ENCODE measurements around the gene NAT8L. TPM values are rescaled to one million over a fixed set of nuclear protein-coding genes. Genes with fewer than 3 reads are reported as not detected.

The NAT8L gene
- total RNA-seq, 4 donors from 2014 or later, result under 0.01 to 0.45 (median 0.20) TPM

GRCh38 chr4:2049381-2049780, 9.7 kb upstream of the NAT8L start:
- Histone ChIP-seq H3K9me3 (no peaks in the 10 kb centered on the region), H3K36me3 (no peaks in the 10 kb centered on the region), H3K4me3 (no peak overlapping the region), H3K27me3 (peaks cover 0 to 84% (median 10%) of the 10 kb centered on the region in 4 donors), H3K4me1 (peaks cover 0 to 7% (median 2%) of the 10 kb centered on the region in 4 donors), H3K27ac (replicated peaks in 1 of 4) (no peak overlapping the region)
- WGBS, result 86% methylated on average over 7 of the region's 7 CpGs
- no peak for TF ChIP-seq POLR2A (IDR thresholded peaks at IDR 0.05; ENCODE audit: low read depth)
- no peak for TF ChIP-seq EP300 (IDR thresholded peaks at IDR 0.05)
- TF ChIP-seq CTCF (IDR thresholded peaks at IDR 0.05), result no peak
- TF ChIP-seq POLR2AphosphoS5 (IDR thresholded peaks at IDR 0.05), result no peak
- no peak for DNase-seq (ENCODE audit: extremely low spot score)
- intact Hi-C loops (cut with DNase I), result no loop called here

GRCh38 chr4:2049811-2050210, 9.3 kb upstream of the NAT8L start:
- no peaks in the 10 kb centered on the region for H3K36me3 ChIP-seq
- peaks cover 0 to 7% (median 2%) of the 10 kb centered on the region in 4 donors for H3K4me1 ChIP-seq
- H3K4me3 ChIP-seq, result no peak overlapping the region
- no peak for DNase-seq (ENCODE audit: extremely low spot score)
- no peak overlapping the region for H3K27ac ChIP-seq (replicated peaks in 1 of 4)
- 89% methylated on average over 7 of the region's 7 CpGs for WGBS
- H3K9me3 ChIP-seq, result no peaks in the 10 kb centered on the region
- TF ChIP-seq CTCF (IDR thresholded peaks at IDR 0.05), result no peak
- no peak for TF ChIP-seq POLR2AphosphoS5 (IDR thresholded peaks at IDR 0.05)
- no peak for TF ChIP-seq EP300 (IDR thresholded peaks at IDR 0.05)
- no peak for TF ChIP-seq POLR2A (IDR thresholded peaks at IDR 0.05; ENCODE audit: low read depth)
- intact Hi-C loops (cut with DNase I), result no loop called here
- peaks cover 0 to 84% (median 10%) of the 10 kb centered on the region in 4 donors for H3K27me3 ChIP-seq

- 76% methylated on average over 10 of the region's 10 CpGs for WGBS
- Histone ChIP-seq H3K36me3 (no peaks in the 10 kb centered on the region), H3K27ac (replicated peaks in 1 of 4) (no peak overlapping the region), H3K4me1 (peaks cover 0 to 7% (median 2%) of the 10 kb centered on the region in 4 donors), H3K9me3 (no peaks in the 10 kb centered on the region), H3K4me3 (no peak overlapping the region), H3K27me3 (peaks cover 0 to 85% (median 10%) of the 10 kb centered on the region in 4 donors)
- DNase-seq (ENCODE audit: extremely low spot score), result no peak
- no peak for TF ChIP-seq EP300 (IDR thresholded peaks at IDR 0.05)
- TF ChIP-seq POLR2A (IDR thresholded peaks at IDR 0.05; ENCODE audit: low read depth), result no peak
- TF ChIP-seq POLR2AphosphoS5 (IDR thresholded peaks at IDR 0.05), result no peak
- TF ChIP-seq CTCF (IDR thresholded peaks at IDR 0.05), result no peak
- intact Hi-C loops (cut with DNase I), result no loop called here
Measured at GRCh38 chr4:2051086-2051485, 8.0 kb upstream of the NAT8L start.

- Histone ChIP-seq H3K27ac (replicated peaks in 1 of 4) (no peak overlapping the region), H3K4me3 (no peak overlapping the region), H3K9me3 (no peaks in the 10 kb centered on the region), H3K27me3 (peaks cover 0 to 82% (median 12%) of the 10 kb centered on the region in 4 donors), H3K36me3 (no peaks in the 10 kb centered on the region), H3K4me1 (peaks cover 3 to 10% (median 9%) of the 10 kb centered on the region in 4 donors)
- DNase-seq (ENCODE audit: extremely low spot score), result no peak
- TF ChIP-seq POLR2A (IDR thresholded peaks at IDR 0.05; ENCODE audit: low read depth) (no peak), EP300 (IDR thresholded peaks at IDR 0.05) (no peak), CTCF (IDR thresholded peaks at IDR 0.05) (no peak), POLR2AphosphoS5 (IDR thresholded peaks at IDR 0.05) (no peak)
- intact Hi-C loops (cut with DNase I), result no loop called here
- 69% methylated on average over 6 of the region's 6 CpGs for WGBS
Measured at GRCh38 chr4:2054217-2054616, 4.9 kb upstream of the NAT8L start.

All from esophagus muscularis mucosa (tissue), 4 donors.